HepG2 (cell line): ENCODE results near the gene FAM118A. TPM values are rescaled to one million over a fixed set of nuclear protein-coding genes. Genes with fewer than 3 reads are reported as not detected.

Experiments
- ATAC-seq: fragments of 200-7000 bp; cut with Tn5 transposase; 3 replicates; pipeline ENCODE4 v1.9.1; 2020; ENCODE audit warnings: mild to moderate bottlenecking, moderate library complexity
- BruUV-seq: library from RNA; stranded (reverse); fragments of 400-500 nt; replicated peaks from 2 replicates; lab custom pipeline; 2021; lab: Mats Ljungman, UMichigan
- CTCF ChIA-PET: fragments of 300-600 bp; formaldehyde crosslinking; extraction: SDS; loops from one replicate; lab custom pipeline; 2021; ENCODE audit warnings: low total read pairs, inconsistent platforms, low intra/inter-chr PET ratio; lab: Yijun Ruan, JAX
- POLR2A ChIA-PET: fragments of 350-600 bp; sonication (Branson Sonifier 250); formaldehyde crosslinking; loops from one replicate; lab custom pipeline; 2020; ENCODE audit warnings: antibody characterized with exemption, inconsistent platforms; lab: Yijun Ruan, JAX
- DNase-seq: peaks from one replicate; pipeline ENCODE4 v3.0.0-alpha.2; 2015; ENCODE audit warnings: low spot score
- FAIRE-seq: peaks from 3 replicates; lab custom pipeline; 2011; peaks lifted over from hg19 to GRCh38; lab: Jason Lieb, UNC
- H2AFZ ChIP-seq: one replicate; pipeline ENCODE4 v1.6.1; 2011; ENCODE audit warnings: low read length, inconsistent platforms
- H3K27ac ChIP-seq: fragments of 300-600 bp; 3 replicates; pipeline ENCODE4 v1.8.0; 2011; ENCODE audit warnings: mixed run types, mild to moderate bottlenecking, mixed read lengths, low read length, inconsistent platforms; ENCODE audit not compliant: insufficient read depth; ENCODE audit errors: extremely low read length
- H3K27me3 ChIP-seq, 2 experiments: fragments of 200-600 bp in 1 of 2; 2 replicates in 1 of 2; 3 replicates in 1 of 2; pipeline versions ENCODE4 v1.6.0 to v1.8.0; 2011; ENCODE audit warnings: low read length in 2 of 2, mild to moderate bottlenecking in 2 of 2, moderate library complexity in 2 of 2, inconsistent platforms in 1 of 2; ENCODE audit not compliant: insufficient read depth in 2 of 2, control insufficient read depth in 1 of 2
- H3K36me3 ChIP-seq, 2 experiments: fragments of 200-600 bp in 1 of 2; replicated peaks in 1 of 2; 2 replicates in 1 of 2; 3 replicates in 1 of 2; pipeline versions ENCODE4 v1.5.1 to v1.8.0; 2011; ENCODE audit warnings: low read length in 2 of 2, inconsistent platforms in 1 of 2; ENCODE audit not compliant: insufficient read depth in 2 of 2, control insufficient read depth in 1 of 2
- H3K4me1 ChIP-seq: 2 replicates; pipeline ENCODE4 v1.5.1; 2012; ENCODE audit warnings: low read length, inconsistent platforms; ENCODE audit not compliant: insufficient read depth
- H3K4me2 ChIP-seq: 2 replicates; pipeline ENCODE4 v1.6.0; 2011; ENCODE audit warnings: low read depth, low read length, inconsistent platforms
- H3K4me3 ChIP-seq, 3 experiments: fragments of 200-600 bp in 1 of 3; sonication (generic), shearing (Covaris generic) in 1 of 3; replicated peaks in 1 of 3; 2 replicates each; pipeline ENCODE4 v1.5.1; 2011 to 2016; ENCODE audit warnings: low read length in 3 of 3, inconsistent platforms in 2 of 3, low read depth in 2 of 3, mild to moderate bottlenecking in 2 of 3, control low read depth in 1 of 3, mixed read lengths in 1 of 3; ENCODE audit not compliant: insufficient read depth in 1 of 3
- H3K79me2 ChIP-seq: one replicate; pipeline ENCODE4 v1.6.1; 2011; ENCODE audit warnings: low read length, inconsistent platforms; ENCODE audit not compliant: insufficient read depth
- H3K9ac ChIP-seq: 2 replicates; pipeline ENCODE4 v1.6.0; 2011; ENCODE audit warnings: mild to moderate bottlenecking, low read depth, low read length, inconsistent platforms; ENCODE audit not compliant: insufficient read depth
- H3K9me3 ChIP-seq: 2 replicates; pipeline ENCODE4 v1.5.1; 2012; ENCODE audit warnings: mild to moderate bottlenecking, low read length
- H4K20me1 ChIP-seq: 2 replicates; pipeline ENCODE4 v1.6.0; 2011; ENCODE audit warnings: inconsistent platforms, mild to moderate bottlenecking, low read length, moderate library complexity; ENCODE audit not compliant: insufficient read depth
- CREBL2 ChIP-seq: sonication (generic); formaldehyde crosslinking; IDR thresholded peaks from 2 replicates; pipeline ENCODE4 v1.8.1; 2023; ENCODE audit warnings: missing genetic modification reagents, mild to moderate bottlenecking, borderline replicate concordance
- NKX3-1 ChIP-seq: sonication (generic); formaldehyde crosslinking; IDR thresholded peaks from 2 replicates; pipeline ENCODE4 v1.5.0; 2020; ENCODE audit warnings: missing genetic modification reagents
- ZBTB33 ChIP-seq: sonication (generic); formaldehyde crosslinking; IDR thresholded peaks from 2 replicates; pipeline ENCODE4 v1.4.0; 2020; ENCODE audit warnings: missing genetic modification reagents
- ZBTB38 ChIP-seq: sonication (generic); formaldehyde crosslinking; IDR thresholded peaks from 2 replicates; pipeline ENCODE4 v1.5.1; 2020; ENCODE audit warnings: mild to moderate bottlenecking, missing genetic modification reagents
- ZBTB39 ChIP-seq: sonication (generic); formaldehyde crosslinking; IDR thresholded peaks from 2 replicates; pipeline ENCODE4 v1.5.0; 2020; ENCODE audit warnings: missing genetic modification reagents
- ZFP36 ChIP-seq: fragments of 150-350 bp; IDR thresholded peaks from 2 replicates; pipeline ENCODE4 v1.6.1; 2018; ENCODE audit warnings: borderline replicate concordance, low read length, low read depth; ENCODE audit not compliant: partially characterized antibody
- ZNF180 ChIP-seq: sonication (generic); formaldehyde crosslinking; IDR thresholded peaks from 2 replicates; pipeline ENCODE4 v1.4.0; 2020; ENCODE audit warnings: low read depth, missing genetic modification reagents, borderline replicate concordance
- ZNF530 ChIP-seq: sonication (generic); formaldehyde crosslinking; IDR thresholded peaks from 2 replicates; pipeline ENCODE4 v1.5.0; 2020; ENCODE audit warnings: low read depth, mild to moderate bottlenecking, missing genetic modification reagents
- ZNF552 ChIP-seq: sonication (generic); formaldehyde crosslinking; IDR thresholded peaks from 2 replicates; pipeline ENCODE4 v1.9.0; 2022; ENCODE audit warnings: missing genetic modification reagents, mild to moderate bottlenecking, borderline replicate concordance
- ZXDC ChIP-seq: sonication (generic); formaldehyde crosslinking; IDR thresholded peaks from 2 replicates; pipeline ENCODE4 v1.5.0; 2020; ENCODE audit warnings: mild to moderate bottlenecking, missing genetic modification reagents
- WGBS: methylation state at CpG from one replicate; pipeline ENCODE4 v1.1.6; 2017; ENCODE audit warnings: low lambda C conversion rate; 5-methylcytosine and 5-hydroxymethylcytosine counted together
- in situ Hi-C: cut with HindIII; loops from 2 replicates; pipeline ENCODE4 v1.10.0; 2017; ENCODE audit warnings: low pct_unique_long_range_greater_than_20kb; ENCODE audit not compliant: extremely low pct_ligation_motif_present
- intact Hi-C: fragments of 100-400 bp; cut with micrococcal nuclease; formaldehyde crosslinking; loops from one replicate; pipeline ENCODE4 v1.10.0; 2022; ENCODE audit not compliant: unreplicated experiment
- polyA plus RNA-seq, 8 experiments: library from polyadenylated mRNA; depleted of rRNA in 3 of 8; stranded (reverse) in 7 of 8; unstranded in 1 of 8; fragments of >200 nt; fragmentation: Illumina TruSeq in 4 of 8; extraction: Trizol in 4 of 8; gene quantifications; 2 replicates each; pipeline versions ENCODE4 v1.2.1 to v1.2.3, GENCODE V29; 2011 to 2016; ENCODE audit warnings: low read depth in 4 of 8, missing spikeins in 1 of 8, mixed read lengths in 1 of 8; ENCODE audit not compliant: insufficient read depth in 1 of 8
- total RNA-seq, 5 experiments: library from RNA; depleted of rRNA; stranded (reverse); fragments of >200 nt; fragmentation: Illumina TruSeq; extraction: Trizol; gene quantifications; 2 replicates each; pipeline ENCODE4 v1.2.3, GENCODE V29; 2016; ENCODE audit warnings: low read depth in 1 of 5

FAM118A gene
- total and polyA plus RNA-seq, 2 of the 13 experiments (the other 11 are each of a cell fraction or from before 2014, with no cell fraction given), result 36.7 to 48.2 TPM

- TF ChIP-seq ZFP36 (no peak), CREBL2 (CRISPR knock-in tag) (no peak)
Measured at GRCh38 chr22:45273452-45274075, 36.2 kb upstream of the FAM118A start (continued).

GRCh38 chr22:45276507-45277105 is 33.1 kb upstream of the FAM118A start:
- CTCF ChIA-PET, result no interaction called here
- TF ChIP-seq ZBTB38 (CRISPR knock-in tag), result peak; percentile 53; the same call in 1 of the 2 replicates
- TF ChIP-seq ZBTB39 (CRISPR knock-in tag), result no peak
- no peak for TF ChIP-seq NKX3-1
- TF ChIP-seq ZXDC, result no peak
- no peak for TF ChIP-seq ZNF552 (CRISPR knock-in tag)
- no peak for TF ChIP-seq ZNF180 (CRISPR knock-in tag)
- TF ChIP-seq ZBTB33 (CRISPR knock-in tag), result peak; percentile 69
- TF ChIP-seq ZNF530 (CRISPR knock-in tag), result no peak
- Histone ChIP-seq H3K36me3 (no peaks in the 10 kb centered on the region), H3K9me3 (no peaks in the 10 kb centered on the region), H3K4me3 (no peak overlapping the region), H3K27ac (peak overlapping the region; percentile 50), H2AFZ (no peak overlapping the region), H3K27me3 (no peaks in the 10 kb centered on the region), H3K4me2 (no peak overlapping the region), H3K4me1 (peaks cover 99% of the 10 kb centered on the region), H3K9ac (no peak overlapping the region), H3K79me2 (no peaks in the 10 kb centered on the region), H4K20me1 (no peaks in the 10 kb centered on the region)
- in situ Hi-C loops, result no loop called here
- WGBS, result 97% methylated on average over 5 of the region's 12 CpGs
- no TSS peak for BruUV-seq
- POLR2A ChIA-PET, result no interaction called here
- intact Hi-C loops, result no loop called here
- FAIRE-seq (no peak), ATAC-seq (no peak), DNase-seq (no peak)
